Heart right ventricle (tissue), 16 donors: ENCODE results near the gene EIPR1. TPM values are rescaled to one million over a fixed set of nuclear protein-coding genes. Genes with fewer than 3 reads are reported as not detected.

ENCODE experiments used
- ATAC-seq, 8 donors: fragments of 200-7000 bp; cut with Tn5 transposase; one replicate each; pipeline ENCODE4 v1.9.1; 2020; ENCODE audit warnings: mild to moderate bottlenecking in 8 of 8, moderate library complexity in 8 of 8, moderate number of reproducible peaks in 1 of 8
- DNase-seq, 2 donors: peaks; one replicate each; pipeline ENCODE4 v3.0.0-alpha.2; 2020
- H3K27ac ChIP-seq, 10 donors: fragments of 200-600 bp; sonication (generic) in 2 of 10; one replicate each; pipeline versions ENCODE4 v1.5.0 to v1.8.0; 2020 to 2022; ENCODE audit warnings: mild to moderate bottlenecking in 3 of 10
- H3K27me3 ChIP-seq, 7 donors: fragments of 200-600 bp; one replicate each; pipeline ENCODE4 v1.8.0; 2021 to 2022; ENCODE audit warnings: mild to moderate bottlenecking in 2 of 7
- H3K36me3 ChIP-seq, 9 donors: fragments of 200-600 bp; sonication (generic) in 1 of 9; one replicate each; pipeline versions ENCODE4 v1.5.0 to v1.8.0; 2020 to 2022; ENCODE audit warnings: mild to moderate bottlenecking in 2 of 9
- H3K4me1 ChIP-seq, 9 donors: fragments of 200-600 bp; sonication (generic) in 1 of 9; one replicate each; pipeline versions ENCODE4 v1.5.0 to v1.8.0; 2020 to 2022; ENCODE audit warnings: mild to moderate bottlenecking in 4 of 9
- H3K4me3 ChIP-seq, 10 donors: fragments of 200-600 bp; sonication (generic) in 2 of 10; one replicate each; pipeline versions ENCODE4 v1.5.0 to v1.8.0; 2020 to 2022; ENCODE audit warnings: mild to moderate bottlenecking in 7 of 10, moderate library complexity in 2 of 10
- H3K9me3 ChIP-seq, 11 donors: fragments of 200-600 bp in 10 of 11; sonication (generic) in 2 of 11; one replicate each; pipeline versions ENCODE4 v1.5.0 to v1.8.0; 2013 to 2022; ENCODE audit warnings: mild to moderate bottlenecking in 2 of 11, control low read depth in 1 of 11, moderate library complexity in 1 of 11
- WGBS, 2 donors: extraction: QIAGEN DNeasy Blood & Tissue Kit; methylation state at CpG; one replicate each; pipeline ENCODE4 v1.1.7; 2013; ENCODE audit warnings: inconsistent platforms in 1 of 2; 5-methylcytosine and 5-hydroxymethylcytosine counted together
- intact Hi-C, 10 donors: fragments of 100-400 bp; cut with DNase I; formaldehyde crosslinking; loops; one replicate each; pipeline versions ENCODE4 v1.11.1 to v1.14.2; 2022
- polyA plus RNA-seq, 2 donors: library from polyadenylated mRNA; stranded (reverse); fragments of 200-250 nt; gene quantifications; one replicate each; pipeline ENCODE4 v1.2.3, GENCODE V29; 2013
- total RNA-seq, 10 donors: library from RNA; stranded (reverse); fragmentation: NEBNext Ultra II Directional in 3 of 10; extraction: Animal tissue kit (Norgen Biotek cat#: 25700) in 3 of 10; gene quantifications; one replicate each; pipeline versions ENCODE4 v1.2.1 to v1.2.4, GENCODE V29; 2021 to 2023
- TF ChIP-seq, protein P1 (sequence below), 9 donors: fragments of 200-600 bp; sonication (generic) in 2 of 9; IDR thresholded peaks; one replicate each; pipeline versions ENCODE4 v1.5.0 to v1.8.0; 2021 to 2022; ENCODE audit warnings: antibody characterized with exemption in 9 of 9, mild to moderate bottlenecking in 5 of 9, moderate library complexity in 1 of 9
- donor health status: Arrhythmogenic right ventricular cardiomyopathy.
- donor health status: ischemic (EF 13 %, LVEDD 7.1; RV severe dilation, severe dysfunction).
- donor health status: healthy with polysubstance abuse.
- donor health status: DM: no; HTN: yes; CAD: no.
- donor health status: DM: no; HTN: no; CAD: no.
- donor health status: ischemic (EF 25% LVEDD 6.9; RV normal size, moderate dysfunction).
- donor health status: ischemic (EF 25% LVEDD 5.7; RV mildly dilated, moderate dysfunction).
- donor health status: healthy.
- donor health status: DM: yes; HTN: yes; CAD: no.
- donor health status: Ischemic cardiomyopathy.
- donor health status: ischemic (EF 35%, LVEDD 5.7; RV mildly dilated, moderate dysfunction).
- donor health status: nonischemic (EF 11% LVEDD 7.7; RV severe dilation, severe dysfunction).
- donor health status: DM: yes; HTN: yes; CAD: no.
- donor health status: PGD.
- donor health status: ischemic (EF 29% LVEDD 5.4; RV normal size, mild dysfunction).
- donor health status: nonischemic (EF 23%, LVEDD 6.1; RV moderate dilation, normal function).

Gene EIPR1
- total and polyA plus RNA-seq, 12 donors = 6.8 to 22.3 (median 12.0) TPM

DNA sequence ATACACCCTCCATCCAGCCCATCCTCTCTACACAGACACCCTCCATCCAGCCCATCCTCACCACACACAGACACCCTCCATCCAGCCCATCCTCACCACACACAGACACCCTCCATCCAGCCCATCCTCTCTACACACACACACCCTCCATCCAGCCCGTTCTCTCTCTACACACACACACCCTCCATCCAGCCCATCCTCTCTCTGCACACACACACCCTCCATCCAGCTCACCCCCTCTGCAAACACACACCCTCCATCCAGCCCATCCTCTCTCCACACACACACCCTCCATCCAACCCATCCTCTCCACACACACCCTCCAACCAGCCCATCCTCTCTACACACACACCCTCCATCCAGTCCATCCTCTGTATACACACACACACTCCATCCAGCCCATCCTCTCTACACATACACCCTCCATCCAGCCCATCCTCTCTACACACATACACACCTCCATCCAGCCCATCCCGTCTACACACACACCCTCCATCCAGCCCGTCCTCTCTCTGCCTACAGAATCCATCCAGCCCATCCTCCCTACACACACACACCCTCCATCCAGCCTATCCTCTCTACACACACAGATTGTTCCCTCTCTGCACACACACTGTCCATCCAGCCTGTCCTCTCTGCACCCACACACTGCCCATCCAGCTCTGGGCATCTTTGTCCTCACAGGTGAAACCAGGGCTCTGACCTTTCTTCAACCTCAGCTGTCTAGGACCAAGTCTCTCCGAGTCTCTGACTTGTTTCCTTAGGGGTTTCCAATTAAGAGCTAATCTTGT lies 81.2 kb downstream of the EIPR1 start:
- H3K9me3 ChIP-seq = no peaks in the 10 kb centered on the region
- intact Hi-C loops = loop anchor here in 1 of 10 donors (10.0 kb wide), 1 partner anchor 282 kb away; no protein-coding TSS in a partner anchor
- WGBS, 2 donors = 91 to 92% methylated on average over 4 of the region's 4 CpGs
- H3K36me3 ChIP-seq = no peaks in the 10 kb centered on the region
- H3K27me3 ChIP-seq = no peaks in the 10 kb centered on the region
- no peak overlapping the region for H3K27ac ChIP-seq
- no peak overlapping the region for H3K4me3 ChIP-seq
- no peak for ATAC-seq
- TF ChIP-seq, protein P1, sequence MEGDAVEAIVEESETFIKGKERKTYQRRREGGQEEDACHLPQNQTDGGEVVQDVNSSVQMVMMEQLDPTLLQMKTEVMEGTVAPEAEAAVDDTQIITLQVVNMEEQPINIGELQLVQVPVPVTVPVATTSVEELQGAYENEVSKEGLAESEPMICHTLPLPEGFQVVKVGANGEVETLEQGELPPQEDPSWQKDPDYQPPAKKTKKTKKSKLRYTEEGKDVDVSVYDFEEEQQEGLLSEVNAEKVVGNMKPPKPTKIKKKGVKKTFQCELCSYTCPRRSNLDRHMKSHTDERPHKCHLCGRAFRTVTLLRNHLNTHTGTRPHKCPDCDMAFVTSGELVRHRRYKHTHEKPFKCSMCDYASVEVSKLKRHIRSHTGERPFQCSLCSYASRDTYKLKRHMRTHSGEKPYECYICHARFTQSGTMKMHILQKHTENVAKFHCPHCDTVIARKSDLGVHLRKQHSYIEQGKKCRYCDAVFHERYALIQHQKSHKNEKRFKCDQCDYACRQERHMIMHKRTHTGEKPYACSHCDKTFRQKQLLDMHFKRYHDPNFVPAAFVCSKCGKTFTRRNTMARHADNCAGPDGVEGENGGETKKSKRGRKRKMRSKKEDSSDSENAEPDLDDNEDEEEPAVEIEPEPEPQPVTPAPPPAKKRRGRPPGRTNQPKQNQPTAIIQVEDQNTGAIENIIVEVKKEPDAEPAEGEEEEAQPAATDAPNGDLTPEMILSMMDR (IDR thresholded peaks at IDR 0.05) = no peak
- no peaks in the 10 kb centered on the region for H3K4me1 ChIP-seq
- DNase-seq = no peak

DNA sequence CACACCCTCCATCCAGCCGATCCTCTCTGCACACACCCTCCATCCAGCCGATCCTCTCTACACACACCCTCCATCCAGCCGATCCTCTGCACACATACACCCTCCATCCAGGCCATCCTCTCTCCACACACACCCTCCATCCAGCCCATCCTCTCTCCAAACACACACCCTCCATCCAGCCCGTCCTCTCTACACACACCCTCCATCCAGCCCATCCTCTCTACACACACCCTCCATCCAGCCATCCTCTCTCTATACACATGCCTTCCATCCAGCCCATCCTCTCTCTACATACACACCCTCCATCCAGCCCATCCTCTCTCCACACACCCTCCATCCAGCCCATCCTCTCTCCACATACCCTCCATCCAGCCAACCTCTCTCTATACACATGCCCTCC lies 83.1 kb downstream of the EIPR1 start:
- Histone ChIP-seq H3K27me3 (no peaks in the 10 kb centered on the region), H3K36me3 (no peaks in the 10 kb centered on the region), H3K9me3 (no peaks in the 10 kb centered on the region), H3K27ac (no peak overlapping the region), H3K4me3 (no peak overlapping the region), H3K4me1 (no peaks in the 10 kb centered on the region)
- DNase-seq = no peak
- intact Hi-C loops = loop anchor here in 1 of 10 donors (10.0 kb wide), 1 partner anchor 280 kb away; no protein-coding TSS in a partner anchor
- TF ChIP-seq, protein P1 (IDR thresholded peaks at IDR 0.05) = no peak
- ATAC-seq = no peak
- WGBS, 2 donors = 73 to 80% methylated on average over 4 of the region's 4 CpGs

DNA sequence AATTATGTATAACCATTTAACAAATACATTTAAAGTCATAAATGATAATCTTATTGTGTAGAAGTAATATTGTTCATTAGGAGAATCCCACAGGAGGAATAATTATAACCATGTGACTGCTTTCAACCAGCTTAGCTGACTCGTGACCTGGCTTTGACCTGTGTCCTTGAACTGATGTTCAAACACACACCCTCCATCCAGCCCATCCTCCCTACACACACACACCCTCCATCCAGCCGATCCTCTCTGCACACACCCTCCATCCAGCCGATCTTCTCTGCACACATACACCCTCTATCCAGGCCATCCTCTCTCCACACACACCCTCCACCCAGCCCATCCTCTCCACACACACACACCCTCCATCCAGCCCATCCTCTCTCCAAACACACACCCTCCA lies 83.5 kb downstream of the EIPR1 start:
- intact Hi-C loops = loop anchor here in 1 of 10 donors (10.0 kb wide), 1 partner anchor 279 kb away; no protein-coding TSS in a partner anchor
- no peaks in the 10 kb centered on the region for H3K36me3 ChIP-seq
- no peak overlapping the region for H3K4me3 ChIP-seq
- TF ChIP-seq, protein P1 (IDR thresholded peaks at IDR 0.05) = no peak
- no peak for DNase-seq
- ATAC-seq = no peak
- H3K27me3 ChIP-seq = no peaks in the 10 kb centered on the region
- 30 to 34% methylated on average over 3 of the region's 3 CpGs for WGBS, 2 donors
- no peaks in the 10 kb centered on the region for H3K4me1 ChIP-seq
- H3K27ac ChIP-seq = no peak overlapping the region
- H3K9me3 ChIP-seq = no peaks in the 10 kb centered on the region

DNA sequence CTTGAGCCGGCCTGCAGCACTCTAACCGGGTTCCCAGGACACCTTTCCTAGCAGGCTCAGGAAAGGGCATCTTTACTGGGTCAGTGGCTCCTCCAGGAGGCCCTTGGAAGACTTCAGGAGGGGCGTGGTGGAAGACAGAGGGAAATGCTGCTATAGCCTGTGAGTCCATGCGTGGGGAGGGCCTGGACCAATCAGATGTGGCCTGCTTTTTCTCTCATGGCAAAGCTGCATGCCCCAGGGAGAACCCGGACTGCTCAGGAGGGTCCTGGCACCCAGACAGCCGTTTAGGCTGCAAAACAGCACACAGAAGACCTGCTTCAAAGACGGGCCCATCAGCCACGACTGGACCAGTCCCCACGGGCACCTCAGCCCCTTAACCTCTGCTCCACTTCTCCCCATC lies 84.4 kb downstream of the EIPR1 start:
- DNase-seq (no peak), ATAC-seq (peak in 1 of 8 donors; percentile 11)
- intact Hi-C loops = loop anchor here in 1 of 10 donors (10.0 kb wide), 1 partner anchor 278 kb away; no protein-coding TSS in a partner anchor
- Histone ChIP-seq H3K4me1 (no peaks in the 10 kb centered on the region), H3K4me3 (no peak overlapping the region), H3K27ac (no peak overlapping the region), H3K27me3 (no peaks in the 10 kb centered on the region), H3K9me3 (no peaks in the 10 kb centered on the region), H3K36me3 (no peaks in the 10 kb centered on the region)
- TF ChIP-seq, protein P1 (IDR thresholded peaks at IDR 0.05) = no peak
- WGBS, 2 donors = 84 to 89% methylated on average over 9 of the region's 9 CpGs
